ENCODE measurements around the gene RAB11B.

DNA sequence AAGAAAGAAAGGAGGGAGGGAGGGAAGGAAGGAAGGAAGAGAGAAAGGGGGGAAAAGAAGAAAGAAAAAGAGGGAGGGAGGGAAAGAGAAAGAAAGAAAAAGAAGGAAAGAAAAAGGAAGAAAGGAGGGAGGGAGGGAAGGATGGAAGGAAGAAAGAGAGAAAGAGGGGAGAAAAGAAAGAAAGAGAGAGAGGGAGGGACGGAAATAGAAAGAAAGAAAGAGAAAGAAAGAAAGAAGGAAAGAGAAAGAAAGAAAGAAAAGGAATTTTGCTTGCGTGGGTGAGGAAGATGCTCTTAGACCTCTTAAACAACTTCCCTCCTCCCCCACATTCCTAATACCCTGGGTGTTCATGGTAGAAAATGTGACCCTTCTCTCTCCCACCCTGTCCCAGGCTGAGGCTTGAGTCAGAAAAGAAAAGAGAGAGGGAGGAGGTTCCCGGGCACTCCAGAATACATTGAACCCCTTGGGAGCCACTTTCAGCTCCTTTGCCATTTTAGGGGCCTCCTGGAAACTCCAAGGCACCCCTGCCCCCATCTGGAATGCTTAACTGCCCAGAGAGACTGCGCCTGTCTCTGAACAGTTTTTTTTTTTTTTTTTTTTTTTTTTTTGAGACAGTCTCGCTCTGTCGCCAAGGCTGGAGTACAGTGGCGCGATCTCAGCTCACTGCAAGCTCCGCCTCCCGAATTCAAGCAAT lies 37.9 kb upstream of the RAB11B start:
- no peak for TF ChIP-seq POLR2A (IDR thresholded peaks at IDR 0.05)
- no peak for TF ChIP-seq POLR2AphosphoS5 (IDR thresholded peaks at IDR 0.05)
- no peak for TF ChIP-seq EP300 (IDR thresholded peaks at IDR 0.05)
- TF ChIP-seq, protein P1, sequence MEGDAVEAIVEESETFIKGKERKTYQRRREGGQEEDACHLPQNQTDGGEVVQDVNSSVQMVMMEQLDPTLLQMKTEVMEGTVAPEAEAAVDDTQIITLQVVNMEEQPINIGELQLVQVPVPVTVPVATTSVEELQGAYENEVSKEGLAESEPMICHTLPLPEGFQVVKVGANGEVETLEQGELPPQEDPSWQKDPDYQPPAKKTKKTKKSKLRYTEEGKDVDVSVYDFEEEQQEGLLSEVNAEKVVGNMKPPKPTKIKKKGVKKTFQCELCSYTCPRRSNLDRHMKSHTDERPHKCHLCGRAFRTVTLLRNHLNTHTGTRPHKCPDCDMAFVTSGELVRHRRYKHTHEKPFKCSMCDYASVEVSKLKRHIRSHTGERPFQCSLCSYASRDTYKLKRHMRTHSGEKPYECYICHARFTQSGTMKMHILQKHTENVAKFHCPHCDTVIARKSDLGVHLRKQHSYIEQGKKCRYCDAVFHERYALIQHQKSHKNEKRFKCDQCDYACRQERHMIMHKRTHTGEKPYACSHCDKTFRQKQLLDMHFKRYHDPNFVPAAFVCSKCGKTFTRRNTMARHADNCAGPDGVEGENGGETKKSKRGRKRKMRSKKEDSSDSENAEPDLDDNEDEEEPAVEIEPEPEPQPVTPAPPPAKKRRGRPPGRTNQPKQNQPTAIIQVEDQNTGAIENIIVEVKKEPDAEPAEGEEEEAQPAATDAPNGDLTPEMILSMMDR (IDR thresholded peaks at IDR 0.05): no peak

Data from stomach (tissue), 4 donors.